Posterior vena cava (tissue), 2 donors: ENCODE results near the gene HMG20B. TPM values are rescaled to one million over a fixed set of nuclear protein-coding genes. Genes with fewer than 3 reads are reported as not detected.

Experiments
- DNase-seq: peaks from one replicate; pipeline ENCODE4 v3.0.0-alpha.2; 2020; ENCODE audit warnings: low spot score
- intact Hi-C, 2 donors: fragments of 100-400 bp; cut with DNase I; formaldehyde crosslinking; loops; one replicate each; pipeline versions ENCODE4 v1.14.1 to v1.14.2; 2022 to 2023
- total RNA-seq, 2 donors: library from RNA; stranded (reverse); fragmentation: NEBNext Ultra II Directional; extraction: Animal tissue kit (Norgen Biotek cat#: 25700); gene quantifications; one replicate each; pipeline ENCODE4 v1.2.1, GENCODE V29; 2021
- donor health status: DM: yes; HTN: yes; CAD: no.
- donor health status: DM: yes; HTN: yes; CAD: no.

HMG20B gene
- total RNA-seq, 2 donors from 2014 or later: 96.8 to 111 TPM

GRCh38 chr19:3612330-3612729, 39.6 kb downstream of the HMG20B start:
- DNase-seq: peak; percentile 80
- intact Hi-C loops: no loop called here

GRCh38 chr19:3612901-3613741, 40.4 kb downstream of the HMG20B start:
- intact Hi-C loops: no loop called here
- peak; percentile 82 for DNase-seq

- peak; percentile 74 for DNase-seq
- intact Hi-C loops: no loop called here
These were observed 41.3 kb downstream of the HMG20B start for GRCh38 chr19:3613818-3614661.

- DNase-seq: peak; percentile 77
- intact Hi-C loops: loop anchor here in 1 of 2 donors (5.0 kb wide), 1 partner anchor 68 kb away; no protein-coding TSS in a partner anchor
These were observed 42.2 kb downstream of the HMG20B start for GRCh38 chr19:3614858-3615505.

GRCh38 chr19:3615524-3616135, 42.9 kb downstream of the HMG20B start:
- peak; percentile 78 for DNase-seq
- intact Hi-C loops: loop anchor here in 1 of 2 donors (5.0 kb wide), 1 partner anchor 68 kb away; no protein-coding TSS in a partner anchor

- intact Hi-C loops: loop anchor here in 1 of 2 donors (5.0 kb wide), 1 partner anchor 70 kb away; no protein-coding TSS in a partner anchor
- DNase-seq: peak; percentile 67
These were observed 44.7 kb downstream of the HMG20B start for GRCh38 chr19:3617463-3617862.

- peak; percentile 93 for DNase-seq
- intact Hi-C loops: loop anchor here (2.0 to 5.0 kb wide), 2 partner anchors 31 to 71 kb away; no protein-coding TSS in a partner anchor
These were observed 45.5 kb downstream of the HMG20B start for GRCh38 chr19:3618144-3618810.

GRCh38 chr19:3618811-3619630, 46.3 kb downstream of the HMG20B start:
- DNase-seq: peak; percentile 79
- intact Hi-C loops: loop anchor here (2.0 to 5.0 kb wide), 2 partner anchors 32 to 72 kb away; no protein-coding TSS in a partner anchor

GRCh38 chr19:3619631-3620012, 46.9 kb downstream of the HMG20B start:
- intact Hi-C loops: loop anchor here (2.0 to 5.0 kb wide), 2 partner anchors 33 to 72 kb away; no protein-coding TSS in a partner anchor
- peak; percentile 78 for DNase-seq

GRCh38 chr19:3620145-3620816, 47.5 kb downstream of the HMG20B start:
- DNase-seq: peak; percentile 77
- intact Hi-C loops: no loop called here

- intact Hi-C loops: no loop called here
- no peak for DNase-seq
These were observed 48.2 kb downstream of the HMG20B start for GRCh38 chr19:3620817-3621547.

- intact Hi-C loops: no loop called here
- DNase-seq: no peak
These were observed 48.9 kb downstream of the HMG20B start for GRCh38 chr19:3621689-3622088.

- intact Hi-C loops: no loop called here
These were observed 49.5 kb downstream of the HMG20B start for GRCh38 chr19:3622224-3622623.

GRCh38 chr19:3623716-3624115, 51.0 kb downstream of the HMG20B start:
- DNase-seq: no peak
- intact Hi-C loops: no loop called here

More at GRCh38 chr19:3622224-3622623, 49.5 kb downstream of the HMG20B start:
- no peak for DNase-seq

GRCh38 chr19:3625996-3626472, 53.3 kb downstream of the HMG20B start:
- intact Hi-C loops: no loop called here
- DNase-seq: no peak
